ENCODE data around the gene ANGPTL2.

The ANGPTL2 gene

DNA sequence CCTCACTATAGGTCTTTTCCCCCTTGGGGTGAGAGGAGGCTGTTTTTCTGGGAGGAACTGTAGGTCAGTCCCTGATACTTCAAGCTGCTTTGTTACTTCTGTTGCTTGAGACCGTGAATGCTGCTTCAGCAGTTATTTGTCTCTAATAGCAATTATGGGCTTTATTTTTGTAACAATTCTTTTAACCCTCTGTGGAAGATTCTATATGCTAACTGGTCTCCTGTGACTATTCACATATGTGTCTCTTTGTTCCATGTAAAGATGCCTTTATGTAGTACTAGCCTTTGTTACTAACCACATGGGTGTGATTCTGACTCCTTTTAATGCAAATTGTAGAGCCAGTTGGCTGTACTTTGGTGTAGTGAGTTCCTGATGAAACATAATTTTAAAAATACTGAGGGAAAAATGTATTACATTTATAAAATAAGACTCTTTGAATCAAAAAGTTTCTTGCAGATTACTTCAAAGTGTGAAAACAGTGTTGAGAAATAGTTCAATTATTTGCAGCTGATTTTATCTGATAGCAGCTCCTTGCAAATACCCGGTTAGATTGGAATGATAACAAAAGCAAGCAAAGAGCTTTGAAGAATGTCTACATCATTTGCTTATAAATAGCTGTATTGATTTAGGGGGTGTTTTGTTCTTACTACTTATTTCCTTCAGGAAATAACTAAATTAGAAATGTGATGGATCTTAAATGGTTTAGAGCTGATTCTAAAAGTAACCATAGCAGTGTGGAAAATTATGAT is 46.6 kb downstream of the ANGPTL2 start:
- DNase-seq (ENCODE audit: low spot score) = no peak

DNA sequence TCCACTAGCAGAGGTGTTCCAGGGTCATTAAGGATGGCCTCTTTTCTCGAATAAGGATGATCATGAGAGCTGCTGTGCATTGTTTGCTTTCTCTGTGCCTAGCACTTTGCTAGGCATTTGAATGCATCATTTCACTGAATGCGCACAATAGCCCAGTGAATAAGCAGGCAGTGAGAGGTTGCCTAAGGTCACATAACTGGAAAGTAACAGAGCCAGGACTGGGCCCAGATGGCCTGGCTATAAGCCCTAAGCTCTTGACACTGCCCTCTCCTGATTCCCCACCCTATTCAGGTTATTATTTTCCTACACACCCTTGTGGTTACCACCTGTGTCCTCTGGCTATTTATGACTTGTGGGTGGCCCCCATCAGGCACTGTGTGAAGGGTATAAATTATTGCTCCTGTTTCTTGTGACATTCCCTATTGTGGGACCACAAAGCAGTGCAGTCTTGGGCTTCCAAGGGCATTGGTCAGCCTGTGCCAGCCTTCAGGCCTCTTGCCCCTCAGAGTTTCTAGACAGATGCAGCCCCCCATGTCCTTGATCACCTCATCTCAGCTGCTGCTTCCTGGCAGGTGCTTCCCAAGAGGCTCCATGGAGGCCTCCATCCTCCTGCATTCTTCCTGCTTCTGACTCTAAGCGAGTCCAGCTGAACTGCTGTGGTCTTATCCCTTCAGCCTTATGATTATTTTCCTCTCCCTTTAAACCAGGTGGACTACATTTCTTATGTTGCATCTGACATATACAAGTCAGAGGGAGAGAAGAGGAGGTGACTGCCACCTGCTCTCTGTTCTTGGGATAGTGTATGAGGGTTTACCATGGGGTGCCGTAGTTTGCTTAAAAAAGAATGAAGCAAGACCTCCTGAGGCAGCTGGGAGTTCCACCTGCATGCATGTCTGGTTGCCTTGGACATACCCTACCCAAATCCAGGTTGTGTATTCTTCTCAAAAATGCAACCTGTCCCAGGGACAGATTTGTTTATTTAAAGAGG is 47.6 kb downstream of the ANGPTL2 start:
- DNase-seq (ENCODE audit: low spot score) = no peak

DNA sequence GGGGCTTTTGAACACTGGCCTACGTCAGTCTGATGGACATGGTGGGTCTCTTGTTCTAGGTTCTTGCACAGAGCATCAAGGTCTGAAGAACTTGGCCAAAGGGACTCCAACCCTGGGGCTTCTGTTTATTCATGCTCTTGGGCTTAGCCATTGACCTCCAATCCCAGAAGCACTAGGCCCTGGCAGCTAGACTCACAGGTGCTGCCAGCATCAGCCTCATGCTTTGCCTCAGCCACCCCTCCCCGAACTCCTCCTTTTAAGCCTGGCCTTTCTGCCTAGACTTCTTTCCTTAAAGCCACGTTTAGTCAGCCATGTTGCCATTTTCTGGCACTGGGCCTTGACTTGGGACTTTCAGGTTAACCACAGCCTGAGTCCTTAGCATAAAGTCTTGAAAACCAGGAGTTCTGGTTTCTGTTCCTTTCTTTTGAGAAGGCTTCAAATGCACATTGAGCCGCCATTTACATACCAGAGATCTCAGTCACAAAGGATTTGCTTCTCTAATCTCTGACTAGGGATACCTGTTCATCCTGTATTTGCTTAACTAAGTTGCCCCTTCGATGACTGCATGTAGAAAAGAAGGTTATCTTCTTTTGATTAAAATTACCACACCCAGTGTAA is 54.7 kb downstream of the ANGPTL2 start:
- DNase-seq (ENCODE audit: low spot score) = no peak

DNA sequence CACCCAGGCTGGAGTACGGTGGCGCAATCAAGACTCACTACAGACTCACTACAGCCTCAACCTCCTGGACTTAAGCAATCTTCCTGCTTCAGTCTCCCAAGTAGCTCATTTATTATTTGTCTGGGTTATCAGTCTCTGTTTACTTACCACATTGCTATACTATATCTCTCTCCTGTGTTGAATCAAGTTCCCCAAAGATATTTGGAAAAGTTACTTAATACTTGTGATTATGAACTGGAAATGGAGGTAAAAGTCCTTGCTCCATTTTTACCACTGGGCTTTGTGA is 55.6 kb downstream of the ANGPTL2 start:
- no peak for DNase-seq (ENCODE audit: low spot score)

DNA sequence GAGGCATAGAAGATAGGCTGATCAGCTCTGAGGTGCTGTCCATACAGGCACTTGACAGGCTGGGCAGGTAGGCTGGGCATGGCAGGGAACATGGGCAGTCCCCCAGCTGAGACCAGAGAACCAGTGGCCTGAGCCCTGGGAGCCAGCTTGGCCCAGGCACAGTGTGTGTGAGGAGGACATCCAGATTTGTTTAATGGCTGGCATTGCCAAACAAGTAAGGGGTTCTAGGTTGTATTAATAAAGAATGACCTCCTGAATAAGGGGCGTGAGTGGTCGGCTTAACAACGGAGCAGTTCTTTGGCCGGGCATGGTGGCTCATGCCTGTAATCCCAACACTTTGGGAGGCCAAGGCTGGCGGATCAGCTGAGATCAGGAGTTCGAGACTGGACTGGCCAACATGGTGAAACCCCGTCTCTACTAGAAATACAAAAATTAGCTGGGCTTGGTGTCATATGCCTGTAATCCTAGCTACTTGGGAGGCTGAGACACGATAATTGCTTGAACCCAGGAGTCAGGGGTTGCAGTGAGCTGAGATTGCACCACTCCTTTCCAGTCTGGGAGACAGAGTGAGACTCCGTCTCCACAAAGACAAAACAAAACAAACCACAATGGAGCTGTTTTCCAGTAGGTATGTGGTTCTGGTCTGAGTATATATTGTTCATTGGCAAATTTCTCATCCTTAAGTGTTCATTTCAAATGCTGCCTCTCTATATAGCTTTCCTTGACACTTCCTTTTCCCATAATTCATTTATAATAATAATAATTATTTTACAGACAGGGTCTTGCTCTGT is 56.2 kb downstream of the ANGPTL2 start:
- DNase-seq (ENCODE audit: low spot score) = no peak

DNA sequence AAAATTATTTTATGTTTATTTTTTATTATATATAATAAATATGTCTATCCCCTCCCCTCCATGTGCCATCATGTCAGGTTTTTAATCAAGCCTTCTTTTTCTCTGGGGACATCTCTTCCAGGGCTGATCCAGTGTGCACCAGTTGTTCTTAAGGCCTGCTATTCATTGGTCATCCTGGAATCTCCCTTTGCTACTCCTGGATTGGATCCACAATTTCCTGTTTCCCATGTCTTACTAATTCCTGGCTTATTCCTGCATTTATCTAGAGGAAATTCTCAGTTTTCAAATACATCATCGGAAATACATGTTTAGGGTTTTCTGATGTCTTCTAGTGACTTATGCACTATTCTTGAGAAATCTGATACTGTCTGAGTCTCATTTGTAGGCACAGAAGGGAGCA is 56.8 kb downstream of the ANGPTL2 start:
- DNase-seq (ENCODE audit: low spot score) = no peak

DNA sequence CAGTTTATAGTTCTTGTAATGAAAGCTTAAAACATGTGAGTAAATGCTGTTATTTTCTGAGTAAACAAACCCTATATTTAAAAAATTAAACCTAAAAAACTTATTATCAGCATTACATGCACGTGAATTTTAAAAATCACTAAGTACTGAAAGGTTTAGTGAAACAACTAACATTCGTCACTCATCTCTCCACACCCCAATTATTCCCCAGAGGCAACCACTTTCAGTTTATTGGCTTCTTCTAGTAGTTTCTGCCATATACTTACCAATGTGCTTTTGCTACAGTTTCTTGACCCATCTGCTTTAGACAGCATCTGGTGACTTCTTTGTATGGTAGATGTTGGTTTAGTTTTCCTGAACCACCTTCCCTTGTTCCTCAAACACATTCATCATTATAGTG is 58.1 kb downstream of the ANGPTL2 start:
- DNase-seq (ENCODE audit: low spot score) = no peak

DNA sequence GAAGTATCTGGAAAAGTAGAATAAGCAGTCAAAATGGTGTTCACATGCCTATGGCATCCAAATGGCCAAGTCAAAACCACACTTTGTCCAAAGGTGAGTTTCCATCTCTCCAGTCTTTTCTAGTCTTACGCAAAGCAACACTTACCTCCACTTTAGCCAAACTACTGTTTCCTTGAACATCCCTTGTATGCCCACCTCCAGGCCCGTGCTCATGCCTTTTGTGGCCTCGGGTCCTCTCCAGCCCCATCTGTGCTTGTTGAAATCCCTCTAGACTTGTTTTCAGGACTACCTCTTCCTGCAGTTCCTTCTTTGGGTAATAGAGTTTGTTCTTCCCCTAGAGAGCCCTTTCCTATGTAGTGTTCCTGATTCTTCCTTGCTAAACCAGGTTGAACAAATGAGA is 61.0 kb downstream of the ANGPTL2 start:
- no peak for DNase-seq (ENCODE audit: low spot score)

DNA sequence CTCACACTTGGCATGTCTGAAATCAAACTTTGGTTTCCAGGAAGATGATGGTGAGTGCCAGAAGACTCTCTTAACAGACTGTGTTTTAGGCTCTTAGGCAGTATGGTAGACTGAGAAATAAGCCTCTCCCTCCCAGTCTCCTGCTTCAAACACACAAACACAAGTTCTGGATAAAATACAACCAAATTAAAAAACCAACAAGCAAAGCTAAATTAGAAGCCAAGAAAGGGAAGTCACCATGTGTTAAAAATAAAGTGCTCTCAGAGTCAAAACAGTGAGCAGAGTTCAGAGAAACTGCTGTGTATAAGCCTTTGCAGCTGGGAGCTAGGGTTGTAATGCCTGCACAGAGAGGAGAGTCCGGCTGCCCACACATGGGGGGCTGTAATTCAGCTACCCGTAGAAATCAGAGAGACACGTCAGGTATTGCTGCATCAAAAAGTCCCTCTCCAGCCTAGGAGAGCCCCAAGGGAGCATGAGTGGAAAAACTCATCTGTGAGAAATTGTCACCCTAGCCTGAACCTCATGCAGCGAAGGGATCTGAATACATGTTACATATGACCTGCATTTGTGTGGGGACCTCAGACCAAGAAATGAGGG is 62.6 kb downstream of the ANGPTL2 start:
- no peak for DNase-seq (ENCODE audit: low spot score)

DNA sequence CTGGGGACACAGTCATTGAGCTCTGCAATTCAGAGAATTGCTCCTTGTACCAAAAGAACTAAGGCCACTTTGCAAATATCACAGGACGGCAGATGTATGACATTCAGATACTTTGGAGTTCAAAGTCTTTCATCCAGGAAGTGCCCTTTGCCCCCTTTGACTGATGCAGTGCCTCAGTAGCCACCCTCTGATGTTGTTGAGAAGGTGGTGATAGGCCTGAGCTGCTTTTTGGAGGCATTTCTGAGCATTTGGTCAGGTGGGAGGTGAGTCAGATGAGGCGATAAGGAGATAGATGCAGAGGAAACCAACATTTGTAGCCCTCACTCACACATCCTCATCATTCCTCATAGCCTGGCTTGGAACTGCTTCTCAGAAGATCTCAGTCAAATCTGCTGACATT is 63.4 kb downstream of the ANGPTL2 start:
- DNase-seq (ENCODE audit: low spot score) = no peak

DNA sequence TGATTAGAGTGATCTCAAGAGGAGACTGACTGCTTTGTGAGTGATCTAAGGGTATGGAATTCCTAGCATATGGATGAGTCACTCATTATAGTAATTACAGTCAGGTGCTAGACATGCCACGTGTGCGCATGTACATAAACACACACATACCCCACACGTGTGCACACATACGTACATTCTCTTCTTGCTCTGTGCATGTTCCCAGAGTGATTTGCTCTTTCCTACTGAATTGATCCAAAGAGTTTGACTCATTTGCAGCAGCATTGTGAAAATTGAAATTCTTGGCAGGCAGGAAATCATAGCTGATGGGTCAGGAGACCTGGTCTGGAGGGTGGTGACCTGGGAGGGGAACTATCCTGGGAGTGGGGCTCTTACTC is 63.8 kb downstream of the ANGPTL2 start:
- DNase-seq (ENCODE audit: low spot score) = no peak

DNA sequence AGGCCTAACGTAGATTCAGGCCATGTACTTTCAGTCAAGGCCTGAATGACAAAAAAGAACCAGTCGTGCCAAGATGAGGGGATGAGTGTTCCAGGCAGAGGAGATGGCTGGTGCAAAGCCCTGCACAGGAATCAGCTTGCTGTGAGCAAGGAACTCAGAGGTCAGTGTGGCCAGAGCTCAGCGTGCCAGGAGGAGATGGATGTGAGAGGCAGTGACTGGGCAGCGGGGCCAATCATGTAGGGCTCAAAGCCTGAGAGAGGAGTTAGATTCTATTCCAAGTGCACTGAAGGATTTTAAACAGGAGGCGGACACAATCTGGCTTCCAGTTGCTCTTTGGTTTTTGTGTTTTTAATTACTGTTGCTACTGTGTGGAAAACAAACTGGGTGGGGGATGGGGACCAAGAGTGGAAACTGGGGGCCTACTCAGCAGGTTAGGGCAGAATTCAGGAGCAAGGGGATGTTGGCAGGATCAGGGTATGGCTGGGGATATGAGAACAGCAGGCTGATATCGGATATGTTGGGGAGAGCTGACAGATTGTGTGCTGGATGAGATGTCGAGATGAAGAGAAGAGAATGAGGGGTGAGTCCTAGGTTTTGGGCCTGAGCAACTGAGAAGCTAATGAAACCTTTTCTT is 64.3 kb downstream of the ANGPTL2 start:
- DNase-seq (ENCODE audit: low spot score) = no peak

DNA sequence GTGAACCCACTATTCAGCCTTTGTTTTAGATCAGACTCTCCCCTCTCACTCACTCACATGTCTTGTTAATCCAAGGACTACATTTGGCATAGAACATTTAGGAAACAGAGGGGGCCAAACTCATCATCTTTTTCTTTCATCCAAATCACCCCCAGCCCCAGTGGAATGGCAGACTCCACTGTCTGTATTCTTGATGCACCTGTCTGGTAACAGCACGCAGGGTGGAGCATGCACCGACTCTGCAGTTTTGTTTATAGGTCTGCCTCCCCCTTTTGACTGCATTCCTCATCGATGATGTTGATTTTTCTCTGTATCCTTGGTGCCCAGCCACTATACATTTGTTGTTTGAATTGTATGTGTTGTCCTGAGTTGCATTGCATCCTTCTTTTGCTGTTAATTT is 66.0 kb downstream of the ANGPTL2 start:
- no peak for DNase-seq (ENCODE audit: low spot score)

DNA sequence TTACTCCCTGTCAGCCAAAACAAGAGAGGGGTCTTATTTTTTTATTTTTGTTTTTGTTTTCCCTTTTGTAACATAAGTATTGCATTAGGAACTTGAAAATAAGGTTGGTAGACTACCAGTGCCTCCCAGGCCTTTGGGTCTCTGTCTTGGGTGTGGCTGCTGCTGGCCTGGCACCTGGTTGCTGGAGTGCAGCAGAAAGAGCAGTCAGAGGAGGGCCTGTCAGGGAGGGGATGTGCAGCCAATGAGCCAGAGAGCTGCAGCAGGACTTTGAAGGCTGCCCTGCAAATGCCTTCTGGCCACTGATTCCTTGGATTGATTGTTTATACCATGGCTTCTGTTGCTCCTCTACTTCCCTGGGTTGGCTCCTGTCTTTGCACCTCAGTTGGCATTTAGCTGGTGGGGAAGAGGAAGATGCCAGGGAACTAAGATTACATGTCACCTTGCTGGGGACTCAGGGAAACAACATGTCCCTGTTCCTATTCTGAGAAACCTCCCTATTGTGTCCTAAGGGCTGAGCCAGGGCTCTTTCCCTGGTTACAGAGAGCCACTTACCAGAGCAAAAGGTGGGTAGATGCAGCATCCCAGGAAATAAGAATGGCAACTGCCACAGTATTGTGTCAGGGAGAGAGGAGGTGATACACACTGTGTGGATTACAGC is 66.6 kb downstream of the ANGPTL2 start:
- DNase-seq (ENCODE audit: low spot score) = no peak

DNA sequence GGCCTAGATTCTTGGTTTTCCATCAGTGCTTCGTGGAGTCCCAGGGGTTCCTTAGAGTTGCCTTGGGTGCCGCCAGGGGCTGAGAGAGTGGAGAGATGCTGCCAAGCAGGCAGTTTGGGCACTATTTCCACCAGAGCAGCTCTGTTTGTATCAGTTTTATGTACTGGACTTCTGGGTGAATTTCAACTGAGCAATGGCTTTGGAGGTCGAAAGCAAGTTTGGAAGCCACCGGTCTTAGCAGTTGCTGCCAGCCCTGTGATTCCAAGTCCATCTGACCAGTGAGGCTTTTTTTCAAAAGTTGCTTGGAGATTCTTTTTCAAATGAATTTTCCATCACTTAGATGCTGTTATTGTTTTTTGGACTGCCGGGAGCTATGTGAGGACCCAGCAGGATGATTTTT is 68.5 kb downstream of the ANGPTL2 start:
- no peak for DNase-seq (ENCODE audit: low spot score)

DNA sequence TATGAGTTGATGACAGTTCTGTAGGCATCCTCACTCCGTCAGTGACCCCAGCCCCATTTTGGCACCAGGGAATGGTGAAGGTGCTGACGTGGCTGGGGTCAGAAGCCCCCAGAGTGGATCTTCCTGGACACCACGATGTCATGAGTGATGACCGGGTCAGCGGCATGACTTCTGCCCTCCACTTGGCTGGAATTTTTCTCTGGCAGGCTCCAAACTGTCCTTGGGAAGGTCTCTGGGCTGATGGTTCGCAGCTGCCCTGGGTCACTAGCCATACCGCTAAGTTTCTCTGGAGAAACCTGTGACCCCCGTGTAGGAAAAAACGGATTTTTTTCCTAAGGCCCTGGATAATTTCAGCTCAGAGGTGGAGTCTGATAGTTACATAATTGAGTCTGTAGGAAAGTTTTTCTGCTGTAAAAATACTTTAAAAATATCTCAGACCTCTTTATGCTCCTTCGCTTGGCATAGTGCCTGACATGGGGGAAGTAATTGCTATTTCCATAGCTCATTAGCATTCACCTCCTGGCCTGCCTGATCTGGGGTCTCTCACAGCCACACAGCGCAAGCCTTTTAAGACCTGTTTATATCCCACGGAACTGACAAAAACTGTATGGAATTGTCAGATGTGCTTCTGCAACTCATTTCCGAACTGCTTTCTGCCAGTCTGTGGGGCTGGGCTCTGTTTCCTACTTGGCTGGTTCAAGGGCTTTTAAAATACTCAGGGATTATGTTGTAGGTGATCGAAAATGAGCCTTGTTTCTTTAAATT is 69.2 kb downstream of the ANGPTL2 start:
- DNase-seq (ENCODE audit: low spot score) = no peak

DNA sequence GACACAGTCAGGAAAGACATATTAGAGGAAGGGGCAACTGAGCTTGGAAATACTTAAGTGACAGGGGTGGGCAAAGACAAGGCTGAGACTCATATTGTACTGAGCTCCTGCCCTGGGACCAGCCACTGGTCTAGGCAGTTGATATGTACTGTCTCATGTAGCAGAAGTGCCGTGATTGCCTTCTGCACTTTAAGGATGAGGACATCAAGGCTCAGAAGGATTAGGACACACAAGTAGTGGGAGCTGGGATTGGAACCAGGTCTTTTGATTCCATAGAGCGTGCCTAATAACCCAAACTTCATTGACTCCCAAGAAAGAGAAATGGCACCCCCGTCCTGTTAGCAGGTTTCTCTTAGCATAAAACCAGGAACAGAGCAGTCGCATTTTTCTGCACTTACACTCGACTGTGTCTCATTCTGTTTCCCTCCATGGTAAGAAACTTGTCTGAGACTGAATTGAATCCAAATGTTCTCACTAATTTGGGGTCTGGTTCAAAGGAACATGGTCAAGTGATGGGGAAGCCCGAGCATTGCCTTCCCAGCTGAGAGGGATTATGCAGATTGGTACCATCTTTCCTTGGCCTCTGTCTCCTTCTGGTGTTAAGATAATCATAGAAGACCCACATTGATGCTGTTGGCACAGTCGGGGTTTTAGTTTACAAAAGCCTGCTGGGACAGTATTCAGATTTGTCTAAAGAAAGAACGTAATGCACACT is 70.4 kb downstream of the ANGPTL2 start:
- DNase-seq (ENCODE audit: low spot score) = no peak

DNA sequence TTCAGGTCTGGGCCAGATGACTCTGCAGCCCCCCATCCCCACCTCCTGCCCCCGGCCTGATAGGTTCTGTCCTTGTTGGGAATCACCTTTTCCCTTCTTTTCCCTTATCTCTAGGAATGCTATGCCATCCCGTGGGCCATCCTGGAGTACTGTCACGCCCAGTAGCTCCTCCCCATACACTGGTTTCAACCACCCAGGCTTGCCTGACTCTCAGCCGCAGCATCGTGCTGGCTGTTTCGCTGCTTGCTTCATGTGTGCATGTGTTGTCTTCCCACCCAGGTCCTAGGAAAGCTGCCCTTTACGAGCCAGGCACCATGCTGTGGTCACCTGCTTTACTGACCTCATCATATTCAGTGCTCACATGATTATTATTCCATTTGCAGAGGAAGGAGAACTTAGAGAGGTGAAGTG is 71.8 kb downstream of the ANGPTL2 start:
- no peak for DNase-seq (ENCODE audit: low spot score)

DNA sequence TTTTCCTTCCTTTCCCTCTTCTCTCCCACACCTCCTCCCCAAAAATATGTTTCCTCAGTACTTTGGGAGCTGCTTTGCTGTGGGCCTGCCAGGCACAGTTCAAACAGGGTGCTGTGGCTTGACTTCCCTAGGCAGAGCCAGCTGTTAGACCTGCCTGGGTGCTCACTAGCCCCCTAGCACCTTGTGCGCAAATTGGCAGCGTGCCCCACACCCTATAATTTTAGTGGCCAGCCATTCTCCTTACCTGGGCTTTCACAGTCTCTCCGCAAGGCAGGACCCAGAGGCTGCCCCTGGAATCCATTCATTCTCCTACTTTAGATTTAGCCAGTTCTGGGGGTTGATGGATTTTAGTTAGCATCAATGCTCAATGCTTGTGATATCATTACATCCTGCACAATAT is 72.3 kb downstream of the ANGPTL2 start:
- no peak for DNase-seq (ENCODE audit: low spot score)

Data from ecto neural progenitor cell (in vitro differentiated cells).